Spleen (tissue), 11 donors: Measurements from ENCODE around the gene PDE8A. TPM values are rescaled to one million over a fixed set of nuclear protein-coding genes. Genes with fewer than 3 reads are reported as not detected.

Experiments used
- DNase-seq: peaks from one replicate; pipeline ENCODE4 v3.0.0-alpha.2; 2020
- H3K27ac ChIP-seq, 8 donors: fragments of 200-600 bp; sonication (generic) in 7 of 8; 1 replicate in 4 of 8; 2 replicates in 4 of 8; pipeline versions ENCODE4 v1.5.0 to v1.8.0; 2016 to 2021; ENCODE audit warnings: inconsistent platforms in 4 of 8, mild to moderate bottlenecking in 4 of 8, moderate library complexity in 1 of 8
- H3K27me3 ChIP-seq, 7 donors: fragments of 200-600 bp; sonication (generic) in 6 of 7; replicated peaks in 1 of 7; 1 replicate in 4 of 7; 2 replicates in 3 of 7; pipeline versions ENCODE4 v1.5.0 to v1.8.0; 2016 to 2021; ENCODE audit warnings: inconsistent platforms in 3 of 7, mild to moderate bottlenecking in 1 of 7
- H3K36me3 ChIP-seq, 6 donors: fragments of 200-600 bp; sonication (generic) in 5 of 6; 1 replicate in 4 of 6; 2 replicates in 2 of 6; pipeline versions ENCODE4 v1.5.0 to v1.8.0; 2016 to 2021; ENCODE audit warnings: inconsistent platforms in 2 of 6
- H3K4me1 ChIP-seq, 6 donors: fragments of 200-600 bp; sonication (generic) in 5 of 6; 1 replicate in 3 of 6; 2 replicates in 3 of 6; pipeline versions ENCODE4 v1.5.0 to v1.8.0; 2016 to 2021; ENCODE audit warnings: inconsistent platforms in 3 of 6
- H3K4me3 ChIP-seq, 8 donors: fragments of 200-600 bp; sonication (generic) in 7 of 8; 1 replicate in 4 of 8; 2 replicates in 4 of 8; pipeline versions ENCODE4 v1.5.0 to v1.8.0; 2016 to 2021; ENCODE audit warnings: inconsistent platforms in 4 of 8, mild to moderate bottlenecking in 4 of 8, moderate library complexity in 2 of 8
- H3K9me3 ChIP-seq, 8 donors: fragments of 200-600 bp; sonication (generic) in 7 of 8; 1 replicate in 4 of 8; 2 replicates in 4 of 8; pipeline versions ENCODE4 v1.5.0 to v1.8.0; 2016 to 2021; ENCODE audit warnings: inconsistent platforms in 4 of 8
- CTCF ChIP-seq, 11 experiments: fragments of 200-600 bp in 7 of 11; fragments of 450-650 bp in 4 of 11; sonication (generic) in 4 of 11; IDR thresholded peaks in 8 of 11; conservative IDR thresholded peaks in 3 of 11; 1 replicate in 7 of 11; 2 replicates in 4 of 11; pipeline versions ENCODE4 v1.4.0 to v1.8.0; 2016 to 2021; ENCODE audit warnings: antibody characterized with exemption in 11 of 11, inconsistent platforms in 4 of 11, mild to moderate bottlenecking in 1 of 11
- POLR2A ChIP-seq, 3 donors: fragments of 450-650 bp; IDR thresholded peaks; one replicate each; pipeline ENCODE4 v1.5.1; 2017; ENCODE audit warnings: antibody characterized with exemption in 3 of 3, mild to moderate bottlenecking in 1 of 3
- POLR2AphosphoS5 ChIP-seq, 3 donors: sonication (generic); formaldehyde crosslinking; IDR thresholded peaks; one replicate each; pipeline ENCODE4 v1.5.1; 2017; ENCODE audit warnings: antibody characterized with exemption in 3 of 3
- WGBS, 5 donors: extraction: QIAGEN DNeasy Blood & Tissue Kit in 3 of 5; methylation state at CpG; one replicate each; pipeline versions ENCODE4 v1.1.5 to v1.1.7; 2013 to 2018; 5-methylcytosine and 5-hydroxymethylcytosine counted together
- intact Hi-C: fragments of 100-400 bp; cut with DNase I; formaldehyde crosslinking; loops from one replicate; pipeline ENCODE4 v1.15.0; 2023; ENCODE audit warnings: low total_unique reads
- polyA plus RNA-seq, 3 donors: library from polyadenylated mRNA; stranded (reverse); fragments of 200-250 nt; gene quantifications; one replicate each; pipeline ENCODE4 v1.2.1, GENCODE V29; 2013
- total RNA-seq, 7 donors: library from RNA; depleted of rRNA in 3 of 7; stranded (reverse); fragments of >200 nt in 3 of 7; fragmentation: NEBNext Ultra II Directional in 4 of 7; extraction: Animal tissue kit (Norgen Biotek cat#: 25700) in 4 of 7; gene quantifications; one replicate each; pipeline versions ENCODE4 v1.1.0 to v1.2.1, GENCODE V29; 2016 to 2021
- donor health status: healthy with polysubstance abuse.
- donor health status: DM: no; HTN: no; CAD: no; lungs with moderate emphysema.
- donor health status: DM: no; HTN: no; CAD: no.
- donor health status: Bipolar disorder and iron deficiency.
- donor health status: healthy.
- donor health status: DM: no; HTN: no; CAD: no.
- donor health status: DM: yes; HTN: yes; CAD: no.

PDE8A gene
- total and polyA plus RNA-seq, 10 donors, result 13.2 to 52.2 (median 30.6) TPM

DNA sequence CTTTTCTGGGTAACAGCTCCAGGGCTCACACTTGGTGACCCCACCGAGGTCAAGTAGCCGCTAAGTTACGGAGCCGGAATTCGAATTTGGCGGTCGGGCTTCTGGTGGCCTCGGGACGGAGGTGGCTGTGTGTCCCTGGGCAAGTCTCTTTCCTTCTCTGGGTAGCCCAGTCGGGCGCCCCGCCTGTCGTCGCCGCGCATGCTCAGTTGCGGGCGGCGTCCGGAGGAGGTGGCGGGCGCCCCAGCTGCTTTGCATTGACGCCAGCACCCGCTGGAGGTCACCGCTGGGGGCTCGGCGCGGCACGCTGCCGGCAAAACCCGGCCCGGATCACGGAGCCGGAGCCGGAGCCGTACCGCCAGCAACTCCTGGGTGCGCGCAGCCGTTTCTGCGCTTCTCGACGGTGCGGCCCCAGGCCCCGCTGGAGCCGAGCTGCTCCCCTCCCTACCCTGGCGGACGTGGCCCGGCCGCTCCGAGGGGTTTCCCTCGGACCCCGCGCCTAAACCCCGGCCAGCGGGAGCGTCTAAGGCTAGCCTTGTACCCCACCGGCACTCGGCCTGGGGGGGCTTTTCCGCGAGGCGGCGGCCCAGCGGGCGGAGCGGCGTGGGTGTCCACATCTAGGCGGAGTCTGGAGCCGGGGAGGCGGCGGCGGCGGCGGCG is 474 bp upstream of the PDE8A start:
- DNase-seq, result peak; percentile 99
- Histone ChIP-seq H3K9me3 (no peaks in the 10 kb centered on the region), H3K27ac (peak overlapping the region; percentile 89 to 97 (median 94)), H3K36me3 (no peaks in the 10 kb centered on the region), H3K4me1 (peaks cover 5 to 60% (median 43%) of the 10 kb centered on the region in 6 donors), H3K4me3 (peak overlapping the region; percentile 61 to 99 (median 88)), H3K27me3 (peaks cover 0 to 8% (median 0%) of the 10 kb centered on the region in 7 donors)
- 0 to 1% (median 0%) methylated on average over 2 to 75 of the region's 75 CpGs; no CpG with 5 or more reads in 1 of the 5 donors for WGBS, 5 donors
- intact Hi-C loops, result no loop called here
- peak; percentile 42 to 76 (median 58) for TF ChIP-seq CTCF (IDR thresholded peaks at IDR 0.05 in 8 of 11, conservative IDR thresholded peaks at IDR 0.05 in 3 of 11)
- TF ChIP-seq POLR2AphosphoS5 (IDR thresholded peaks at IDR 0.05), result peak; percentile 70 to 90 (median 84)
- TF ChIP-seq POLR2A (IDR thresholded peaks at IDR 0.05), result peak in 2 of 3 donors; percentile 5 to 83

DNA sequence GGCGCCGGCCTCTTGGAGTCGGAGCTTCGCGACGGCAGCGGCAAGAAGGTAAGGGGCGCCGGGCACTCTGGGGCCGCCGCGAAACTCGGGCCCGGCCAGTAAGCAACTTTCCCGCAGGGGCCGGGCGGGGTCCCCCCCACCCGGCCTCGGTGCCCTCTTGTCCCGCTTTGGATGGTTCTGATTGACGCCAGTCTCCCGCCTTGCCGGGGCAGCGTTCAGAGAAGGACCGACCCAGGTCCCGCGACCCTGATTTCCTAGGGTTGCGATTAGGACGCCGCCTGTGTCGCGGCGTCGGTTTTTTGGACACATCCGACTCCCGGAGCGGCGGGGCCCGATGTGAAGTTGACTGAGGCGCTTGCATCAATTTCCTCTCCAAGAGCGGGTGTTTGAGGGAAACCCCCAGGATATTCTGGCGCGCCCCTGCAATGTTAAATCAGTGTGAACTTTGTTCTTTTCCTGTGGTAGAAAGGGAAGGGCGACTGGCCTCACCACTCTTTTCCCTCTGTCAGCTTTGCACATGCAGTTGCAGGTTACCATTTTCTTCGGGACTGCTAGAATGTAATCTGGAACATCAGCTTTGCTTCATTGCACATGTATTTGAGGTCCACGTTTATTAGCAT is 755 bp downstream of the PDE8A start:
- TF ChIP-seq POLR2AphosphoS5 (IDR thresholded peaks at IDR 0.05) (peak; percentile 49 to 76 (median 62)), CTCF (IDR thresholded peaks at IDR 0.05 in 8 of 11, conservative IDR thresholded peaks at IDR 0.05 in 3 of 11) (no peak), POLR2A (IDR thresholded peaks at IDR 0.05) (no peak)
- Histone ChIP-seq H3K27me3 (peaks cover 0 to 8% (median 0%) of the 10 kb centered on the region in 7 donors), H3K4me1 (peaks cover 5 to 71% (median 44%) of the 10 kb centered on the region in 6 donors), H3K9me3 (no peaks in the 10 kb centered on the region), H3K4me3 (peak overlapping the region; percentile 61 to 99 (median 88)), H3K36me3 (no peaks in the 10 kb centered on the region), H3K27ac (peak overlapping the region; percentile 89 to 97 (median 94))
- peak; percentile 90 for DNase-seq
- whole genome bisulfite sequencing, 5 donors, result 1 to 7% (median 4%) methylated on average over 21 to 46 of the region's 46 CpGs
- intact Hi-C loops, result no loop called here

GRCh38 chr15:84983294-84983693 is 1.6 kb downstream of the PDE8A start:
- H3K4me1 ChIP-seq, result peaks cover 11 to 80% (median 52%) of the 10 kb centered on the region in 6 donors
- peak overlapping the region in 4 of 8 donors; percentile 94 to 97 (median 96) for H3K27ac ChIP-seq
- no peak for DNase-seq
- TF ChIP-seq POLR2A (IDR thresholded peaks at IDR 0.05), result no peak
- no peak for TF ChIP-seq CTCF (IDR thresholded peaks at IDR 0.05 in 8 of 11, conservative IDR thresholded peaks at IDR 0.05 in 3 of 11)
- TF ChIP-seq POLR2AphosphoS5 (IDR thresholded peaks at IDR 0.05), result no peak
- H3K36me3 ChIP-seq, result no peaks in the 10 kb centered on the region
- peaks cover 0 to 8% (median 0%) of the 10 kb centered on the region in 7 donors for H3K27me3 ChIP-seq
- intact Hi-C loops, result no loop called here
- no peaks in the 10 kb centered on the region for H3K9me3 ChIP-seq
- WGBS, 5 donors, result 41 to 68% (median 44%) methylated on average over 4 of the region's 4 CpGs
- H3K4me3 ChIP-seq, result peak overlapping the region in 6 of 8 donors; percentile 81 to 99 (median 88)

- Histone ChIP-seq H3K27me3 (peaks cover 0 to 8% (median 0%) of the 10 kb centered on the region in 7 donors), H3K4me3 (peak overlapping the region in 3 of 8 donors; percentile 88 to 99 (median 96)), H3K4me1 (peaks cover 15 to 84% (median 55%) of the 10 kb centered on the region in 6 donors), H3K27ac (peak overlapping the region in 1 of 8 donors; percentile 96), H3K36me3 (no peaks in the 10 kb centered on the region), H3K9me3 (no peaks in the 10 kb centered on the region)
- WGBS, 5 donors, result 80 to 95% (median 89%) methylated on average over 2 of the region's 2 CpGs
- intact Hi-C loops, result no loop called here
- DNase-seq, result no peak
- TF ChIP-seq CTCF (IDR thresholded peaks at IDR 0.05 in 8 of 11, conservative IDR thresholded peaks at IDR 0.05 in 3 of 11) (no peak), POLR2AphosphoS5 (IDR thresholded peaks at IDR 0.05) (no peak), POLR2A (IDR thresholded peaks at IDR 0.05) (no peak)
Observed at GRCh38 chr15:84983711-84984110, 2.1 kb downstream of the PDE8A start.
